Neutrophil (primary cell): Measurements from ENCODE around the gene TMCO6.
"Not testable (repeated sequence)": the region's sequence is repeated elsewhere in the genome, so short reads cannot be mapped to it uniquely, and the experiment has no call there.

ENCODE experiments used
- H3K27ac ChIP-seq: fragments of 200-600 bp; sonication (generic); 2 replicates; pipeline ENCODE4 v1.5.1; 2016; ENCODE audit warnings: mild to moderate bottlenecking, moderate library complexity
- H3K27me3 ChIP-seq: fragments of 200-600 bp; sonication (generic); 2 replicates; pipeline ENCODE4 v1.6.0; 2016; ENCODE audit warnings: mild to moderate bottlenecking
- H3K36me3 ChIP-seq: fragments of 200-600 bp; sonication (generic); 2 replicates; pipeline ENCODE4 v1.5.1; 2017
- H3K4me1 ChIP-seq, 2 experiments: fragments of 200-600 bp in 1 of 2; sonication (generic) in 1 of 2; 1 replicate in 1 of 2; 2 replicates in 1 of 2; pipeline versions ENCODE4 v1.5.1 to v1.6.1; 2013 to 2016; ENCODE audit warnings: low read depth in 1 of 2, low read length in 1 of 2, mild to moderate bottlenecking in 1 of 2, moderate library complexity in 1 of 2; ENCODE audit not compliant: control insufficient read depth in 1 of 2, insufficient read depth in 1 of 2
- H3K4me3 ChIP-seq, 2 experiments: fragments of 200-600 bp in 1 of 2; sonication (generic) in 1 of 2; 1 replicate in 1 of 2; 2 replicates in 1 of 2; pipeline ENCODE4 v1.5.1; 2013 to 2016; ENCODE audit warnings: low read depth in 1 of 2, low read length in 1 of 2, mild to moderate bottlenecking in 1 of 2, moderate library complexity in 1 of 2
- H3K9me3 ChIP-seq: fragments of 200-600 bp; sonication (generic); 2 replicates; pipeline ENCODE4 v1.5.1; 2016
- TF ChIP-seq, protein P1 (sequence below): fragments of 200-600 bp; sonication (generic); IDR thresholded peaks from 2 replicates; pipeline ENCODE4 v1.5.1; 2016; ENCODE audit warnings: antibody characterized with exemption

The TMCO6 gene

DNA sequence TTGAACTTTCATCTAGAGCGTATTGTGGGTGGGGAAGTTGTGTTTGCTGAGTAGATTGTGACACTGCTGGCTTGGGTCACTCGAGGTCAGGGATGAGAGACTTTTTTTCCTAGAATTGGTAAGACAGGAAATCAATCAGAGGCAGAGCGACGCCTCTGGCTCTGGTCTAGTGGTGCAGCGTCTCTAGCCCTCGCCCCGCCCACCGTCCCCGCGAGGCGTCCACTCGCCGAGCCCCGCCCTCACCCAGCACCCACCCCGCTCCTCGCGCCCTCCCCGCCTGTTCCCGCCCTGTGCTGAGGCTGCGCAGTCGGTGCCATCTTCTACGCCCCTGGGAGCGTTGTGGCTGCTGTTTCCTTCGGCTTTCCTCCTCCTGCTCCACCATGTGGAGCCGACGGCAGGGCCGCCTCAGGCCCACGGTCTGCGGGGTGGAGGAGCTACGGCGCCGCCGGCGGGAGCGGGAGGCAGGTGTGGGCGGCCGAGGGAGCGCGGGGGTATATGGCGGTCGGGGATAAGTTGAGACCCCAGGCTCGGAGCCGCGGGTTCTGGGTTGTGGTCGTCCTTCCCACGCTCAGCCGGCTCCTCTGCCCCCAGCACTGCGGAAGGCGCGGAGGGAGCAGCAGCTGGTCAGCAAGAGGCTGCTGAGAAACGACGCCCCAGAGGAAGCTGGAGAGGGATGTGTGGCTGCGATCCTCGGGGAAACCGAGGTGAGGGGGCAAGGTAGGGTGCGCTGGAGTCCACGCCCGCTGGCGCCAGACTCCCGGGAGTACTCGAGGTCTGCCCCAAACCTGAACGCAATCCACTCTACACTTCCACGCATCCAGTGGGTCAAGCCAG lies at the start of gene TMCO6:
Gene TMCO6 (plus strand): TSS at position 304 of the 834 bp plus-strand sequence. CDS start 77 bp downstream, at position 381.
- Histone ChIP-seq H3K27me3 (no peaks in the 10 kb centered on the region), H3K27ac (peak within 1 kb of the TSS; percentile 99), H3K9me3 (no peaks in the 10 kb centered on the region), H3K36me3 (peaks cover 31% of the 10 kb centered on the region), H3K4me3 (peak within 1 kb of the TSS; percentile 72 to 84), H3K4me1 (peaks cover 49 to 54% of the 10 kb centered on the region in 2 experiments)
- TF ChIP-seq, protein P1, sequence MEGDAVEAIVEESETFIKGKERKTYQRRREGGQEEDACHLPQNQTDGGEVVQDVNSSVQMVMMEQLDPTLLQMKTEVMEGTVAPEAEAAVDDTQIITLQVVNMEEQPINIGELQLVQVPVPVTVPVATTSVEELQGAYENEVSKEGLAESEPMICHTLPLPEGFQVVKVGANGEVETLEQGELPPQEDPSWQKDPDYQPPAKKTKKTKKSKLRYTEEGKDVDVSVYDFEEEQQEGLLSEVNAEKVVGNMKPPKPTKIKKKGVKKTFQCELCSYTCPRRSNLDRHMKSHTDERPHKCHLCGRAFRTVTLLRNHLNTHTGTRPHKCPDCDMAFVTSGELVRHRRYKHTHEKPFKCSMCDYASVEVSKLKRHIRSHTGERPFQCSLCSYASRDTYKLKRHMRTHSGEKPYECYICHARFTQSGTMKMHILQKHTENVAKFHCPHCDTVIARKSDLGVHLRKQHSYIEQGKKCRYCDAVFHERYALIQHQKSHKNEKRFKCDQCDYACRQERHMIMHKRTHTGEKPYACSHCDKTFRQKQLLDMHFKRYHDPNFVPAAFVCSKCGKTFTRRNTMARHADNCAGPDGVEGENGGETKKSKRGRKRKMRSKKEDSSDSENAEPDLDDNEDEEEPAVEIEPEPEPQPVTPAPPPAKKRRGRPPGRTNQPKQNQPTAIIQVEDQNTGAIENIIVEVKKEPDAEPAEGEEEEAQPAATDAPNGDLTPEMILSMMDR: peak; percentile 99

DNA sequence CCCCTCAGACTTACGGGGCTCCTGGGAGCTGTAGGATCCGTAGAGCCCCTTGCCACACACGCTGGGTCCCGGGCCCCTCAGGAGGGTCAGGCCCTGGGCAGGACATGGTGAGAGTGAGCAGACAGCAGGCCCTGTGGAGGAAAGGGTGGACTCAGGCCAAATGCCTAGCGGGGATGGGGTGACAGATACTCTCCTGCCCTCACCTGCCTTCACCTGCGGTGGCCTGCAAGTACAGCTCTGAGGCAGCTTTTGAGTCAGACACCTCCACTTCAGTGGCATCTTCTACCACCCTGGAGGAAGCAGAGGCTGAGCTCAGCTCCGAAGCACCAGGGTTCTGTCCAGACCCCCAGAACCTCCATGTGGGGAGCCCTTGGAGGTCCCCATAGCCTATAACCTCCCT lies 48.4 kb upstream of the TMCO6 start:
- no peaks in the 10 kb centered on the region for H3K27me3 ChIP-seq
- TF ChIP-seq, protein P1: no peak
- H3K4me3 ChIP-seq: peak overlapping the region; percentile 59 to 66
- H3K27ac ChIP-seq: peak overlapping the region; percentile 95
- peaks cover 79 to 81% of the 10 kb centered on the region in 2 experiments for H3K4me1 ChIP-seq
- H3K9me3 ChIP-seq: no peaks in the 10 kb centered on the region
- H3K36me3 ChIP-seq: no peaks in the 10 kb centered on the region

DNA sequence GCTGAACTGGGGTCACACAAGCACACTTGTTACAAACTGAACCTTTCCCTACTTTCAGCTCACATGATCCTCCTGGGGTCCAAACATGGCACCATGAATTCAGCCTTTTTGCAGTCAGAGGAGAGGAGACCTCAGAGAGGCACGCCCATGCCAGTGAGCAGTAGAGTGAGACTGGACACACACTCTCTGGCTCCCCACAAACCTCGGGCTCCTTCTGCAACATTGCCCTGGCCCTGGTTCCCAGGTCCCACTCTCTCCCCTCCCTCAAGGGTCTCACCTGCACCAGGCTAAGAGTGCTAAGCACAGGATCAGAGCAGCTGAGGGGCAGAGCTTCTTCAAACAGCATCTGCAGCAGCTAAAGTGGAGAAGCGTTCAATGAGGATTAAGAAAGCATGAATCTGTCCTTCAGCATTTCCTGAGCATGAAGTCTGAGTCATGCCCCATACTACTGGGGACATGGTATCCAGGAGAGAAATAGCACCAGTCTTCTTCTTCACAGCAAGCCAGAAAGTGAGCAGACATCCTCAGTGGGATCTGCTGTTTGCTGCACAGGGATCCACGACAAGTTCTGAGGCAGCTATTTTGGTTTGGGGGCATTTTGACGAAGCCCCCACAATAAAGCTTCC lies 47.4 kb upstream of the TMCO6 start:
- H3K27ac ChIP-seq: peak overlapping the region; percentile 95
- no peaks in the 10 kb centered on the region for H3K27me3 ChIP-seq
- no peaks in the 10 kb centered on the region for H3K36me3 ChIP-seq
- H3K9me3 ChIP-seq: no peaks in the 10 kb centered on the region
- TF ChIP-seq, protein P1: no peak
- peak overlapping the region; percentile 59 to 66 for H3K4me3 ChIP-seq
- peaks cover 89 to 91% of the 10 kb centered on the region in 2 experiments for H3K4me1 ChIP-seq

DNA sequence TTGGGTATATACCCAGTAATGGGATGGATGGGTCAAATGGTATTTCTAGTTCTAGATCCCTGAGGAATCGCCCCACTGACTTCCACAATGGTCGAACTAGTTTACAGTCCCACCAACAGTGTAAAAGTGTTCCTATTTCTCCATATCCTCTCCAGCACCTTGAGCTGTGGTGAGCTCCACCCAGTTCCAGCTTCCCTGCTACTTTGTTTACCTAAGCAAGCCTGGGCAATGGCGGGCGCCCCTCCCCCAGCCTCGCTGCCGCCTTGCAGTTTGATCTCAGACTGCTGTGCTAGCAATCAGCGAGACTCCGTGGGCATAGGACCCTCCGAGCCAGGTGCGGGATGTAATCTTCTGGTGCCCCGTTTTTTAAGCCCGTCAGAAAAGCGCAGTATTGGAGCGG lies 46.2 kb upstream of the TMCO6 start:
- not testable (repeated sequence) for H3K36me3 ChIP-seq, H3K4me3 ChIP-seq, H3K27me3 ChIP-seq, H3K9me3 ChIP-seq
- H3K27ac ChIP-seq: peak overlapping the region; percentile 93
- peaks cover 88 to 90% of the 10 kb centered on the region in 2 experiments for H3K4me1 ChIP-seq

DNA sequence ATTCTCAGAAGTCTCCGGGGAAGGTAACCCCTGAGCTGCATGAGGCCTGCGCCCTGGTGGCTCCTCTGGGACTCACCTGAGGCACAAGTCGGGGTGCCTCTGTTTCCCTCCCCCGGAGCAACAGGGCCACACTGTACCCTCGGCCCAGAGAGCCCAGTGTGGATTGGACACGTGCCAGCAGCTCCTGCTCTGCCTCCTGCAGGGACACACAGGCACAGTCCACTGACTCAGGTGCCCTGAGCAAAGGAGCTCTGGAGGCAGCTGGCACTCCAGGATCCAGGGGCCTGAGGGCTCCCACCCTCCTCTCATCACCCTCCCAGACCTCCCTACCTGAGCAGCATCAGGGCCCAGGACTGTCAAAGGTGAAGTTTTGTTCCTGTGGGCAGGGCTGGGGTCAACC lies 45.1 kb upstream of the TMCO6 start:
- TF ChIP-seq, protein P1: no peak

More for the DNA sequence above, 45.1 kb upstream of the TMCO6 start:
- H3K27ac ChIP-seq: peak overlapping the region; percentile 93
- H3K4me3 ChIP-seq: no peak overlapping the region
- no peaks in the 10 kb centered on the region for H3K9me3 ChIP-seq
- no peaks in the 10 kb centered on the region for H3K36me3 ChIP-seq
- no peaks in the 10 kb centered on the region for H3K27me3 ChIP-seq
- peaks cover 77 to 79% of the 10 kb centered on the region in 2 experiments for H3K4me1 ChIP-seq
